ENCODE measurements around the gene AZI2.
A peak's percentile ranks its signal among the peaks of the same experiment; 100 is the strongest.

The AZI2 gene

DNA sequence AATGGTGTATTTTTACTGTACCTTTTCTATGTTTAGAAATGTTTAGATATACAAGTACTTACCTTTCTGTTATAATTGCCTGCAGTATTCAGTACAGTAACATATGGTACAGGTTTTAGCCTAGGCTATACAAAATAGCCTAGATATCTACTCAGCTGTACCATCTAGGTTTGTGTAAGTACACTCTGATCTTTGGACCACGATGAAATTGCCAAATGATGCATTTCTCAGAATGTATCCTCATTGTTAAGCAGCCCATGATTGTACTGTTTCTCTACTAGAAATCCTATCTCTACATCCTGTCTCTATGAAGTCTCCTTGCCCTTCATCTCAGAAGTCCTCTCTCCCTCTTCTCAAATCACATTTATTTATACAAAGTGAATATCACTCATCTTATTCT, 32.9 kb downstream of the AZI2 start:
- TF ChIP-seq, protein P1, sequence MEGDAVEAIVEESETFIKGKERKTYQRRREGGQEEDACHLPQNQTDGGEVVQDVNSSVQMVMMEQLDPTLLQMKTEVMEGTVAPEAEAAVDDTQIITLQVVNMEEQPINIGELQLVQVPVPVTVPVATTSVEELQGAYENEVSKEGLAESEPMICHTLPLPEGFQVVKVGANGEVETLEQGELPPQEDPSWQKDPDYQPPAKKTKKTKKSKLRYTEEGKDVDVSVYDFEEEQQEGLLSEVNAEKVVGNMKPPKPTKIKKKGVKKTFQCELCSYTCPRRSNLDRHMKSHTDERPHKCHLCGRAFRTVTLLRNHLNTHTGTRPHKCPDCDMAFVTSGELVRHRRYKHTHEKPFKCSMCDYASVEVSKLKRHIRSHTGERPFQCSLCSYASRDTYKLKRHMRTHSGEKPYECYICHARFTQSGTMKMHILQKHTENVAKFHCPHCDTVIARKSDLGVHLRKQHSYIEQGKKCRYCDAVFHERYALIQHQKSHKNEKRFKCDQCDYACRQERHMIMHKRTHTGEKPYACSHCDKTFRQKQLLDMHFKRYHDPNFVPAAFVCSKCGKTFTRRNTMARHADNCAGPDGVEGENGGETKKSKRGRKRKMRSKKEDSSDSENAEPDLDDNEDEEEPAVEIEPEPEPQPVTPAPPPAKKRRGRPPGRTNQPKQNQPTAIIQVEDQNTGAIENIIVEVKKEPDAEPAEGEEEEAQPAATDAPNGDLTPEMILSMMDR (IDR thresholded peaks at IDR 0.05; ENCODE audit: low read depth, low read length), result no peak
- DNase-seq (ENCODE audit: low read depth in 2 of 2), result no peak
- no peak overlapping the region for H3K4me3 ChIP-seq (replicated peaks in 1 of 2; ENCODE audit: low read depth in 2 of 2, low read length in 2 of 2)

DNA sequence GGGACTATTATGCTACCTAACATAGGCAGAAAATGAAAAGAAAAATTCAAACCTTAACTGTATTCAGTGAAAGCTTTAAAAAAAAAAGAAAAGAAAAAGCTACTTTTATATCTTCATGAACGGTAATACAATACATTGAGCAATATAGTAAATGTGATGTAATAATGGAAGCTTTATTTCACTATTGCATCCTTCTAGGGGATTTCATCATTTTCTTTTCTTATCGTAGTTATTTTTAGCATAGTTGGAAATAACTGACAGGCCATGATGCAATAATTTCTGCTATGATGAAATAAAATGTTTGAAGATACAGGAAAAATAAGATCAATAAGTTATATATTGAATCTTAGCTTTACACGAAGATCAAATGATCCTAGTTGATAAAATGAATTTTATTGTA, 40.4 kb downstream of the AZI2 start:
- TF ChIP-seq, protein P1 (IDR thresholded peaks at IDR 0.05; ENCODE audit: low read depth, low read length), result no peak
- peak; percentile 46 to 49 for DNase-seq (ENCODE audit: low read depth in 2 of 2)
- H3K4me3 ChIP-seq (replicated peaks in 1 of 2; ENCODE audit: low read depth in 2 of 2, low read length in 2 of 2), result no peak overlapping the region

DNA sequence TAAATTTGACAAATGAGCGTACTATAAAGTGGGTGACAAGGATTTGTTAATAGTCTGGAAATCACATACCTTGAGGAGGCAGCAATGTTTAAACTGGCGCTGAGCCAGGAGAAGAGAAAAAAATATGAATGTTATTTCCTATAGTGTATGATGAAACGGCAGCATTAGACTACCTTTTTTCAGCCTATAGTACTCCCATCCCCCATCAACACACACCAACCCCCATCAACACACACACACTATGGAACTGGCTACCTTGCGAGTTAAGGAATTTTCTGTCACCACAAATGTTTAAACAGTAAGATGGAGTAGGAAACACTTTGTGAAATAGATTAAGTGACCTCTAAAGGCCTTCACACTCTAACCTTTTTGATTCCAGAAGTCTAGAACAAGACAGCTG, 46.9 kb downstream of the AZI2 start:
- DNase-seq (ENCODE audit: low read depth in 2 of 2), result peak in 1 of 2 donors; percentile 36
- no peak overlapping the region for H3K4me3 ChIP-seq (replicated peaks in 1 of 2; ENCODE audit: low read depth in 2 of 2, low read length in 2 of 2)
- TF ChIP-seq, protein P1 (IDR thresholded peaks at IDR 0.05; ENCODE audit: low read depth, low read length), result no peak

DNA sequence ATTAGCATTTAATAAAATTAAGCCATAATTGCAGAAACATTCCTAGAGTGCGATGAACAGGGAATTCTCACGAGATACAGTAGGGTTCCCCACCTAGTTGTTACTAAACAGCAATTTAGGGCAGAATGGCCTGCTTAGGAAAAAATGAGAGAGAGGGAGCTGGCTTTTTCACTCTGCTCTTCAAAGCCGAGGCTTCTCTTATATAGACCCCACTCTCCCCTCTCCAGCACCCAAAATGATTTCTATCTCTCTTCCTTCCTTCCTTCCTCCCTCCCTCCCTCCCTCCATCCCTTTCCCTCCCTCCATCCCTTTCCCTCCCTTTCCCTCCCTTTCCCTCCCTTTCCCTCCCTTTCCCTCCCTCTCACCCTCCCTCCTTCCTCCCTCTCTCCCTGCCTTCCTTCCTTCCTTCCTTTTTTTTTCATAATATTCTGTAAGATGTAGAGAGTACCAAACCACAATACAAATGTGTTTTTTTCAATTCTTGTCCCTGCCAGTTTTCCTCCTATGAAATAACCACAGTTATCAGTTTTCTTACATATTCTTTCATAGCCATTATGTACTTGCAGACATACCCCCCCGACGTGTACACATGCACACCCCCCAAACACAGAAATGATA, 48.2 kb downstream of the AZI2 start:
- DNase-seq (ENCODE audit: low read depth in 2 of 2), result no peak
- TF ChIP-seq, protein P1 (IDR thresholded peaks at IDR 0.05; ENCODE audit: low read depth, low read length), result no peak
- no peak overlapping the region for H3K4me3 ChIP-seq (replicated peaks in 1 of 2; ENCODE audit: low read depth in 2 of 2, low read length in 2 of 2)

DNA sequence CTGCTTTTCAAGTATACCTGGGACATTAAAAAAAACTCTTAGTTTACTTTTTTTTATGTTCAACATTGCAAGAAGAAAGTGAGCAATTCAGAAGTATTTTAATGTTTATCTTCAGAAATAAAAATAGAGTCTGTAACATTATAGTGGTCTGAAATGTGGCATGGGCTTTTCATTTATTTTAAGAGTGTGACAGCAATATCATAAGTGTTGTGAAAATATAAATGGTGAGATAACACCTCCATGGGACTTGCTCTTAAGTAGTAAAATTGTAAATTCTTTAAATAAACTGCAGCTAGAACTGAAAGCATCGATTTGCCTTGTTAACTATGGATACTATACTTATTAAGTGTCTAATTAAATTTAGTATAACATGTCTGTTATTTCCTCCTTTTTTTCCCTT, 48.9 kb downstream of the AZI2 start:
- DNase-seq (ENCODE audit: low read depth in 2 of 2), result no peak
- TF ChIP-seq, protein P1 (IDR thresholded peaks at IDR 0.05; ENCODE audit: low read depth, low read length), result no peak

DNA sequence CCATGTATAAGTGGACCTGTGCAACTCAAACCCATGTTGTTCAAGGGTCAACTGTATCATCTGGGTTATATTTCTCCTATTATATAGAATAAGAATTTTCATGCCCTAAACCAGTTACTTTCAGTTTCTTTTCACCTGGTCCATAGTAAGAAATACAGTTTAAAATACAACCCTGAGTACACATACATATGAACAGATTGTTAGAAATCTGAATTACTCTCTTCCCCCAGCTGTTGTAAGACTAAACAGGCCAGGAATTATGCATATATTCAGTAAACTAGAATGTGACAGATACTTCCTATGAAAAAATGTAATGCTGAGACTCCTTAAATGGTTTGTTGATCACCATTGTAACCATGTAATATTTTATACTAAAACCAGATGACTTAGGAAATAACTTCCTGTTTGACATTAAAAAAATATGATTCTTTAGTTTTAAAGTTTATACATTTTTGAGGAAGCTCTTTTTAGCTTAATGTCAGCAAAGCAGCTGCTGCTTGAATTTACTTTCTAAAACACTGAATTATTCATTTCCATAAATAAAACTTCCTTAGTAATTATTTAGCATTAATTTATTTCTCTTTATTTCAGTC, 52.6 kb downstream of the AZI2 start:
- H3K4me3 ChIP-seq (replicated peaks in 1 of 2; ENCODE audit: low read depth in 2 of 2, low read length in 2 of 2), result no peak overlapping the region

More for the DNA sequence above, 48.9 kb downstream of the AZI2 start:
- H3K4me3 ChIP-seq (replicated peaks in 1 of 2; ENCODE audit: low read depth in 2 of 2, low read length in 2 of 2), result no peak overlapping the region

More for the DNA sequence above, 52.6 kb downstream of the AZI2 start:
- TF ChIP-seq, protein P1 (IDR thresholded peaks at IDR 0.05; ENCODE audit: low read depth, low read length), result no peak
- peak; percentile 13 to 31 for DNase-seq (ENCODE audit: low read depth in 2 of 2)
